ENCODE measurements around the gene LST1. TPM values are rescaled to one million over a fixed set of nuclear protein-coding genes. Genes with fewer than 3 reads are reported as not detected.
A peak's percentile ranks its signal among the peaks of the same experiment; 100 is the strongest.

Gene LST1
- total and polyA plus RNA-seq, 2 of the 8 experiments (the other 6 are each of a cell fraction or from before 2014, with no cell fraction given): not detected

DNA sequence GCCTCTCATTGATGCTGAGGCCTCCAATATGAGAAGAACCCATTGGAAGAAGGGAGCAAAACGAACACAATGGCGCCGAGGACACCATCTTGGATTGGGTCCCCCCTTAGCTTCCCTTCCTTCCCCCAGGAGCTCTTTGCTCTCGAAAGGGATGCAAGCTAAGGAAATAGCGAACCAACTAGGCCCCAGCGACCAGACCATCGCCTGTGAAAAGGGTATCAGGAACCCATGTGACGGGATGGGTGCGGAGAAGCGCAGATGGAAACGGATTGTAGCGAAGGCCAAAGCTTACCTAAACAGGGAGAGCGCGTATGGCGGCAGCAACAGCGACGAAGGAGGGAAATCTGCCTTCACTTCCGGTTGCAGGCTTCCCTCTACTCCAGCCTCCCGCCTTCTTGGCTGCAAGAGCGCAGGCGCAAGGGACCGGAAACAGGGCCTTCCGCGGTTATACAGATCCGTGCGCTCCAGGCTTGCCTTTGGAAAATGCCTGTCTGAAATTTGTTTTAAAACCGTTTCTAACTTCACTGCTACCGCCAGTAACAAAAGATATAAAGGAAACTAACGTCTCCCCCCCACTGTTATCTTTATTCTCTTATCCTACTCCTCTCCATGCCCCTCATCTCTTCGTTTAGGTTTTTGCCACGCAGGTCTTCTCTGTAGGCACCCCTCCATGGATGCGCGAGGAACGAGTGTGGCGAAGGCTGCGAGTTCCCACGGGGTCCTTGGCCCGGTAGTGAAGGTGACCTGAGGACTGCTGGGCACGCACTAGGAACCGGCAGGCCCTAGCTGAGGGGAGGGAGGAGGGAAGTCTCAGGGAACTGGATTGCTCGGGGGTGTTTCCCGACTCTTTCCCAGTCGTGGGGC is 44.2 kb upstream of the LST1 start, which contains the start of gene DDX39B (continued):
- TF ChIP-seq HDAC2 (IDR thresholded peaks at IDR 0.05; ENCODE audit: borderline replicate concordance in 1 of 2, low read depth in 2 of 2, low read length in 2 of 2): peak in 1 of 2 experiments; percentile 75; a peak in 1 of 4 replicates
- TF ChIP-seq TAF7 (optimal IDR thresholded peaks at IDR 0.05; ENCODE audit: borderline replicate concordance, low read depth, low read length): peak; percentile 99
- no peak for TF ChIP-seq NANOG (IDR thresholded peaks at IDR 0.05; ENCODE audit: insufficient read depth, low read depth, low read length, poor library complexity, severe bottlenecking)
- no peak for TF ChIP-seq RFX5 (IDR thresholded peaks at IDR 0.05; ENCODE audit: borderline replicate concordance, low read depth, low read length)
- TF ChIP-seq BACH1 (IDR thresholded peaks at IDR 0.05; ENCODE audit: low read length): peak; percentile 87
- TF ChIP-seq KDM5A (IDR thresholded peaks at IDR 0.05; ENCODE audit: low read length): 0 out of 2 replicates have a peak, but pooled peaks have one; percentile 10
- peak; percentile 99 for TF ChIP-seq TAF1 (IDR thresholded peaks at IDR 0.05; ENCODE audit: low read depth, low read length)
- TF ChIP-seq GABPA (IDR thresholded peaks at IDR 0.05; ENCODE audit: borderline replicate concordance, insufficient read depth, low read length): peak; percentile 88; the same call in 1 of the 2 replicates
- peak; percentile 51; the same call in 1 of the 2 replicates for TF ChIP-seq CREB1 (IDR thresholded peaks at IDR 0.05)
- no peak for TF ChIP-seq TEAD4 (IDR thresholded peaks at IDR 0.05; ENCODE audit: low read depth, low read length)
- TF ChIP-seq RBBP5 (IDR thresholded peaks at IDR 0.05; ENCODE audit: borderline replicate concordance, low read depth, low read length): no peak
- no peak for TF ChIP-seq RNF2 (IDR thresholded peaks at IDR 0.05; ENCODE audit: borderline replicate concordance, low read depth, low read length, missing control alignments, poor library complexity, severe bottlenecking)
- TF ChIP-seq MAFK (IDR thresholded peaks at IDR 0.05; ENCODE audit: low read depth, low read length): no peak
- no peak for TF ChIP-seq SRF (IDR thresholded peaks at IDR 0.05; ENCODE audit: low read depth, low read length)
- peak; percentile 75 for TF ChIP-seq ATF2 (IDR thresholded peaks at IDR 0.05; ENCODE audit: low read length)
- TF ChIP-seq CEBPB (IDR thresholded peaks at IDR 0.05; ENCODE audit: low read depth, low read length): peak; percentile 21; the same call in 1 of the 2 replicates
- TF ChIP-seq YY1 (IDR thresholded peaks at IDR 0.05; ENCODE audit: low read depth, low read length): peak; percentile 97
- no peak for TF ChIP-seq TCF12 (IDR thresholded peaks at IDR 0.05; ENCODE audit: low read depth, low read length)
- TF ChIP-seq E2F6 (IDR thresholded peaks at IDR 0.05): peak; percentile 80
- TF ChIP-seq ATF3 (IDR thresholded peaks at IDR 0.05; ENCODE audit: insufficient read depth, low read depth, low read length): no peak
